ENCODE data around the gene VAV3. TPM values are rescaled to one million over a fixed set of nuclear protein-coding genes. Genes with fewer than 3 reads are reported as not detected.
A peak's percentile ranks its signal among the peaks of the same experiment; 100 is the strongest.

Gene VAV3
- total and polyA plus RNA-seq, 2 of the 8 experiments (the other 6 are each of a cell fraction or from before 2014, with no cell fraction given): 2.9 to 7.9 TPM

DNA sequence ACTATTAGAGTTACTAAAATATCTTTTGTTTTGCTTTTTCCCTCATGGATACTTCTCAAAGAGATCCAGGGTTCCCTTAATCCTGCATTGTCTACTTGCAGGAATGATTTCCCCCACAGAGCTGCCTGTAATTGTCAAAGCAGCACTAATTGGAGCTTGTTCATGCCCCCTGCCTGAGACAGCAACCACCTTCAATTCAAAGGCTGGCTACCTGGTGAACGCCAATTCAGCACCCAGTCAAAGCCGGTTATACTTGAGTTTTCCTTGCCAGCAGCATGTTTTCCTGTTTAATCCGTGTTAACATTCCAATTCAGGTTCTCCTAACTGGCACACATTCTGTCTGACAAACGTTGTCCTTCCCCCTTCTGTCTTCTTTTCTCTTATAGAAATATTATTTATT lies 441.2 kb downstream of the VAV3 start:
- Histone ChIP-seq H3K4me3 (ENCODE audit: extremely low read depth in 1 of 4, insufficient read depth in 2 of 4, low read depth in 3 of 4, low read length in 4 of 4) (no peak overlapping the region), H3K79me2 (ENCODE audit: control insufficient read depth in 1 of 2, insufficient read depth in 2 of 2, low read length in 2 of 2) (no peaks in the 10 kb centered on the region), H2AFZ (ENCODE audit: low read length) (no peak overlapping the region), H2BK20ac (ENCODE audit: low read length) (no peak overlapping the region), H4K20me1 (replicated peaks in 1 of 2; ENCODE audit: control insufficient read depth in 1 of 2, insufficient read depth in 2 of 2, low read length in 2 of 2) (no peaks in the 10 kb centered on the region), H2AK5ac (ENCODE audit: low read depth, low read length) (no peak overlapping the region), H2BK15ac (ENCODE audit: low read length) (no peak overlapping the region), H3K9me3 (ENCODE audit: insufficient read depth in 2 of 2, low read depth in 1 of 2, low read length in 1 of 2) (no peaks in the 10 kb centered on the region), H3K18ac (ENCODE audit: extremely low read depth, low read length) (no peak overlapping the region), H3K4ac (replicated peaks; ENCODE audit: insufficient read length, low read depth, low read length) (no peak overlapping the region), H4K5ac (ENCODE audit: insufficient read length, low read depth, low read length) (no peak overlapping the region), H3K23me2 (ENCODE audit: low read depth, low read length) (no peaks in the 10 kb centered on the region), H3K23ac (ENCODE audit: insufficient read length) (no peak overlapping the region), H3K14ac (ENCODE audit: insufficient read length) (no peak overlapping the region), H2BK120ac (replicated peaks; ENCODE audit: low read depth, low read length) (no peak overlapping the region), H4K8ac (ENCODE audit: extremely low read depth, insufficient read depth, low read length) (no peak overlapping the region), H3K4me1 (replicated peaks in 1 of 4; ENCODE audit: control insufficient read depth in 3 of 4, insufficient read depth in 4 of 4, low read length in 3 of 4) (peaks cover 0 to 10% (median 7%) of the 10 kb centered on the region in 4 experiments; a peak in 4 of 7 replicates), H3K36me3 (ENCODE audit: control insufficient read depth in 2 of 4, insufficient read depth in 4 of 4, low read length in 3 of 4) (no peaks in the 10 kb centered on the region), H2BK5ac (ENCODE audit: low read depth, low read length) (no peak overlapping the region), H2BK12ac (ENCODE audit: low read depth, low read length) (no peak overlapping the region), H3K4me2 (ENCODE audit: insufficient read depth in 1 of 2, low read depth in 2 of 2, low read length in 2 of 2) (no peak overlapping the region), H3K27ac (ENCODE audit: low read depth, low read length) (no peak overlapping the region), H3K56ac (replicated peaks; ENCODE audit: insufficient read length, low read depth, low read length) (no peak overlapping the region), H3K27me3 (replicated peaks in 1 of 4; ENCODE audit: control insufficient read depth in 3 of 4, extremely low read depth in 1 of 4, insufficient read depth in 3 of 4, low read length in 3 of 4) (no peaks in the 10 kb centered on the region), H4K91ac (replicated peaks; ENCODE audit: insufficient read length, low read length) (no peak overlapping the region), H3K79me1 (ENCODE audit: low read depth, low read length) (no peaks in the 10 kb centered on the region), H3K9ac (replicated peaks in 1 of 4; ENCODE audit: extremely low read depth in 1 of 4, low read depth in 3 of 4, low read length in 3 of 4) (no peak overlapping the region)
- no peak for DNase-seq (ENCODE audit: low read depth in 1 of 2, low spot score in 2 of 2)
- ChIA-PET POLR2A (ENCODE audit: partially characterized antibody) (no interaction called here), CTCF (ENCODE audit: partially characterized antibody) (interaction anchor here (0.8 to 1.4 kb wide), 5 partner anchors 45 to 326 kb away, joined by 3 to 5 read pairs (median 3); no protein-coding TSS in a partner anchor)
- TF ChIP-seq RBBP5 (IDR thresholded peaks at IDR 0.05; ENCODE audit: borderline replicate concordance, low read depth, low read length) (no peak), NRF1 (IDR thresholded peaks at IDR 0.05; ENCODE audit: low read depth, low read length) (no peak), NANOG (IDR thresholded peaks at IDR 0.05; ENCODE audit: insufficient read depth, low read depth, low read length, poor library complexity, severe bottlenecking) (peak; percentile 32)
- FAIRE-seq: no peak
- WGBS, 2 experiments (ENCODE audit: extremely low coverage in 1 of 2, insufficient coverage in 1 of 2, insufficient read length in 1 of 2, insufficient replicate concordance in 2 of 2, low coverage in 1 of 2, low lambda C conversion rate in 2 of 2, missing lambda C conversion rate in 1 of 2): 55% methylated on average over 4 of the region's 4 CpGs; no CpG with 5 or more reads in 1 of the 2 experiments
